ENCODE measurements around the gene SFT2D3. TPM values are rescaled to one million over a fixed set of nuclear protein-coding genes. Genes with fewer than 3 reads are reported as not detected.

The SFT2D3 gene
- total and polyA plus RNA-seq, 9 of the 15 experiments (the other 6 are each of a cell fraction or from before 2014, with no cell fraction given): 7.5 to 9.9 (median 8.9) TPM; not detected in 2

- no peaks in the 10 kb centered on the region for H3K27me3 ChIP-seq (ENCODE audit: control insufficient read depth in 2 of 2, insufficient read depth in 2 of 2, low read length in 2 of 2)
- H3K79me2 ChIP-seq (ENCODE audit: control insufficient read depth, insufficient read depth, low read length): peaks cover 34% of the 10 kb centered on the region
- no peak overlapping the region for H3K4me2 ChIP-seq (ENCODE audit: insufficient read depth, low read length)
- in situ Hi-C loops (cut with MboI) (no loop called here), intact Hi-C loops (cut with micrococcal nuclease) (no loop called here)
- 85% methylated on average over 14 of the region's 14 CpGs for WGBS (ENCODE audit: insufficient coverage, low coverage, missing lambda C conversion rate)
- H3K27ac ChIP-seq (ENCODE audit: extremely low read depth, low read depth, low read length): no peak overlapping the region
- no peak overlapping the region for H3K9ac ChIP-seq (ENCODE audit: insufficient read depth in 1 of 2, low read depth in 2 of 2, low read length in 2 of 2)
- ChIA-PET POLR2A (interaction anchor here (1.2 kb wide), 1 partner anchor 233 kb away, joined by 3 read pairs; no protein-coding TSS in a partner anchor), CTCF (ENCODE audit: low intra/inter-chr PET ratio) (no interaction called here)
- H4K20me1 ChIP-seq (replicated peaks; ENCODE audit: control insufficient read depth, insufficient read depth, low read length): no peaks in the 10 kb centered on the region; the same call in none of the 2 replicates
- BruUV-seq (replicated peaks): no TSS peak
- TF ChIP-seq ZKSCAN3 (CRISPR knock-in tag; IDR thresholded peaks at IDR 0.05) (no peak), POLR2G (IDR thresholded peaks at IDR 0.05; ENCODE audit: low read depth, low read length) (peak; percentile 26; the same call in 1 of the 2 replicates)
- no peak for ATAC-seq
- no peaks in the 10 kb centered on the region for H3K9me3 ChIP-seq (replicated peaks; ENCODE audit: control insufficient read depth, insufficient read depth, low read depth, low read length)
- peaks cover 82% of the 10 kb centered on the region for H3K36me3 ChIP-seq (ENCODE audit: control insufficient read depth, insufficient read depth, low read length)
- H2AFZ ChIP-seq (ENCODE audit: low read depth, low read length): no peak overlapping the region
- H3K9me1 ChIP-seq (ENCODE audit: control insufficient read depth, insufficient read depth, low read length): no peaks in the 10 kb centered on the region
- no peak for FAIRE-seq
- no peak overlapping the region for H3K4me3 ChIP-seq
- peaks cover 11 to 16% of the 10 kb centered on the region in 2 experiments for H3K4me1 ChIP-seq (replicated peaks in 1 of 2; ENCODE audit: control insufficient read depth in 2 of 2, insufficient read depth in 2 of 2, low read length in 2 of 2)
- no peak for DNase-seq (ENCODE audit: extremely low read depth in 1 of 4, low spot score in 3 of 4)
These were observed 5.1 kb downstream of the SFT2D3 start for GRCh38 chr2:127706215-127706990.

GRCh38 chr2:127707890-127708648 lies 6.8 kb downstream of the SFT2D3 start:
- Histone ChIP-seq H3K4me1 (replicated peaks in 1 of 2; ENCODE audit: control insufficient read depth in 2 of 2, insufficient read depth in 2 of 2, low read length in 2 of 2) (peaks cover 4 to 7% of the 10 kb centered on the region in 2 experiments; a peak in 4 of 5 replicates), H4K20me1 (replicated peaks; ENCODE audit: control insufficient read depth, insufficient read depth, low read length) (no peaks in the 10 kb centered on the region; the same call in none of the 2 replicates), H3K36me3 (ENCODE audit: control insufficient read depth, insufficient read depth, low read length) (peaks cover 81% of the 10 kb centered on the region), H3K4me3 (no peak overlapping the region), H3K27ac (ENCODE audit: extremely low read depth, low read depth, low read length) (no peak overlapping the region), H3K9ac (ENCODE audit: insufficient read depth in 1 of 2, low read depth in 2 of 2, low read length in 2 of 2) (no peak overlapping the region), H2AFZ (ENCODE audit: low read depth, low read length) (no peak overlapping the region), H3K79me2 (ENCODE audit: control insufficient read depth, insufficient read depth, low read length) (peaks cover 17% of the 10 kb centered on the region), H3K9me1 (ENCODE audit: control insufficient read depth, insufficient read depth, low read length) (no peaks in the 10 kb centered on the region), H3K27me3 (ENCODE audit: control insufficient read depth in 2 of 2, insufficient read depth in 2 of 2, low read length in 2 of 2) (no peaks in the 10 kb centered on the region), H3K4me2 (ENCODE audit: insufficient read depth, low read length) (no peak overlapping the region), H3K9me3 (replicated peaks; ENCODE audit: control insufficient read depth, insufficient read depth, low read depth, low read length) (no peaks in the 10 kb centered on the region)
- no peak for FAIRE-seq
- 86% methylated on average over 9 of the region's 9 CpGs for WGBS (ENCODE audit: insufficient coverage, low coverage, missing lambda C conversion rate)
- no TSS peak for BruUV-seq (replicated peaks)
- ATAC-seq: no peak
- no peak for DNase-seq (ENCODE audit: extremely low read depth in 1 of 4, low spot score in 3 of 4)
- intact Hi-C loops (cut with micrococcal nuclease) (no loop called here), in situ Hi-C loops (cut with MboI) (no loop called here)
- CTCF ChIA-PET (ENCODE audit: low intra/inter-chr PET ratio): no interaction called here
- POLR2A ChIA-PET: no interaction called here
- no peak for TF ChIP-seq MBD2 (IDR thresholded peaks at IDR 0.05; ENCODE audit: borderline replicate concordance, low read depth)
- TF ChIP-seq PYGO2 (tag; IDR thresholded peaks at IDR 0.05): no peak
- TF ChIP-seq MTA3 (IDR thresholded peaks at IDR 0.05; ENCODE audit: borderline replicate concordance): no peak
- TF ChIP-seq, protein P1, sequence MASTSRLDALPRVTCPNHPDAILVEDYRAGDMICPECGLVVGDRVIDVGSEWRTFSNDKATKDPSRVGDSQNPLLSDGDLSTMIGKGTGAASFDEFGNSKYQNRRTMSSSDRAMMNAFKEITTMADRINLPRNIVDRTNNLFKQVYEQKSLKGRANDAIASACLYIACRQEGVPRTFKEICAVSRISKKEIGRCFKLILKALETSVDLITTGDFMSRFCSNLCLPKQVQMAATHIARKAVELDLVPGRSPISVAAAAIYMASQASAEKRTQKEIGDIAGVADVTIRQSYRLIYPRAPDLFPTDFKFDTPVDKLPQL (IDR thresholded peaks at IDR 0.05; ENCODE audit: extremely low read depth, insufficient read length): no peak
- no peak for TF ChIP-seq ZNF589 (CRISPR knock-in tag; IDR thresholded peaks at IDR 0.05; ENCODE audit: low read depth)
- TF ChIP-seq HMGN3 (IDR thresholded peaks at IDR 0.05; ENCODE audit: borderline replicate concordance, extremely low read depth, insufficient read length, low read depth, low read length): no peak
- no peak for TF ChIP-seq POLR3A (IDR thresholded peaks at IDR 0.05; ENCODE audit: borderline replicate concordance, extremely low read depth, insufficient read depth, insufficient read length)
- TF ChIP-seq NRF1 (conservative IDR thresholded peaks at IDR 0.05 in 1 of 2, IDR thresholded peaks at IDR 0.05 in 1 of 2): no peak
- no peak for TF ChIP-seq PURB (CRISPR knock-in tag; IDR thresholded peaks at IDR 0.05; ENCODE audit: low read depth)

All from K562 (cell line).